H9 (cell line): ENCODE results near the gene PET100. TPM values are rescaled to one million over a fixed set of nuclear protein-coding genes. Genes with fewer than 3 reads are reported as not detected.

Source experiments
- DNase-seq: peaks from one replicate; pipeline ENCODE4 v3.0.0-alpha.2; 2017
- H2AFZ ChIP-seq: one replicate; pipeline ENCODE4 v1.6.1; 2013; ENCODE audit warnings: mild to moderate bottlenecking, low read length, control low read depth, moderate library complexity
- H2AK5ac ChIP-seq: 2 replicates; pipeline ENCODE4 v1.6.1; 2013; ENCODE audit warnings: low read length, control low read depth, mixed read lengths; ENCODE audit not compliant: insufficient read length
- H2BK120ac ChIP-seq: one replicate; pipeline ENCODE4 v1.6.1; 2013; ENCODE audit warnings: low read depth, mild to moderate bottlenecking, low read length, control low read depth, inconsistent platforms; ENCODE audit not compliant: poor library complexity, severe bottlenecking
- H2BK12ac ChIP-seq: 2 replicates; pipeline ENCODE4 v1.6.1; 2013; ENCODE audit warnings: low read length, control low read depth, mixed read lengths, low read depth; ENCODE audit not compliant: insufficient read length
- H2BK15ac ChIP-seq: 2 replicates; pipeline ENCODE4 v1.6.1; 2013; ENCODE audit warnings: low read depth, low read length, control low read depth
- H2BK20ac ChIP-seq: one replicate; pipeline ENCODE4 v1.6.1; 2013; ENCODE audit warnings: low read depth, mild to moderate bottlenecking, low read length, control low read depth, inconsistent platforms; ENCODE audit not compliant: poor library complexity, severe bottlenecking
- H2BK5ac ChIP-seq: 2 replicates; pipeline ENCODE4 v1.6.1; 2013; ENCODE audit warnings: low read length, control low read depth, mixed read lengths; ENCODE audit not compliant: insufficient read length
- H3K14ac ChIP-seq: 2 replicates; pipeline ENCODE4 v1.6.1; 2013; ENCODE audit warnings: low read length, control low read depth; ENCODE audit not compliant: insufficient read depth
- H3K18ac ChIP-seq: 2 replicates; pipeline ENCODE4 v1.6.1; 2013; ENCODE audit warnings: low read depth, mild to moderate bottlenecking, mixed read lengths, low read length, control low read depth; ENCODE audit not compliant: insufficient read length
- H3K23ac ChIP-seq: 2 replicates; pipeline ENCODE4 v1.6.1; 2013; ENCODE audit warnings: low read length, control low read depth, mixed read lengths, low read depth; ENCODE audit not compliant: insufficient read length
- H3K23me2 ChIP-seq: 2 replicates; pipeline ENCODE4 v1.6.1; 2013; ENCODE audit warnings: low read depth, mild to moderate bottlenecking, mixed read lengths, low read length, control low read depth; ENCODE audit not compliant: insufficient read length, poor library complexity, severe bottlenecking
- H3K27ac ChIP-seq: 2 replicates; pipeline ENCODE4 v1.5.1; 2013; ENCODE audit warnings: low read length, control low read depth, mixed read lengths, low read depth; ENCODE audit not compliant: insufficient read length
- H3K27me3 ChIP-seq: 2 replicates; pipeline ENCODE4 v1.6.1; 2013; ENCODE audit warnings: low read length, control low read depth, inconsistent platforms; ENCODE audit not compliant: insufficient read depth
- H3K4ac ChIP-seq: 2 replicates; pipeline ENCODE4 v1.6.1; 2013; ENCODE audit warnings: low read depth, mild to moderate bottlenecking, control low read depth, inconsistent platforms, low read length, moderate library complexity
- H3K4me1 ChIP-seq: 2 replicates; pipeline ENCODE4 v1.6.1; 2013; ENCODE audit warnings: low read length, control low read depth, inconsistent platforms; ENCODE audit not compliant: insufficient read depth
- H3K4me2 ChIP-seq: 2 replicates; pipeline ENCODE4 v1.6.1; 2013; ENCODE audit warnings: low read length, control low read depth, mixed read lengths; ENCODE audit not compliant: insufficient read length, insufficient read depth
- H3K56ac ChIP-seq: 2 replicates; pipeline ENCODE4 v1.6.1; 2013; ENCODE audit warnings: low read depth, mild to moderate bottlenecking, mixed read lengths, low read length, control low read depth; ENCODE audit not compliant: insufficient read length
- H3K79me1 ChIP-seq: 2 replicates; pipeline ENCODE4 v1.6.1; 2013; ENCODE audit warnings: low read depth, mild to moderate bottlenecking, moderate library complexity, low read length, control low read depth, inconsistent platforms; ENCODE audit not compliant: insufficient read depth, poor library complexity, severe bottlenecking
- H3K79me2 ChIP-seq: 2 replicates; pipeline ENCODE4 v1.6.1; 2013; ENCODE audit warnings: low read length, control low read depth, inconsistent platforms; ENCODE audit not compliant: insufficient read depth
- H3K9ac ChIP-seq: 2 replicates; pipeline ENCODE4 v1.6.1; 2013; ENCODE audit warnings: low read length, control low read depth, mixed read lengths; ENCODE audit not compliant: insufficient read length; ENCODE audit errors: extremely low read depth
- H3K9me3 ChIP-seq: one replicate; pipeline ENCODE4 v1.6.1; 2013; ENCODE audit warnings: low read depth, low read length, inconsistent platforms; ENCODE audit not compliant: control insufficient read depth
- H3T11ph ChIP-seq: one replicate; pipeline ENCODE4 v1.6.1; 2013; ENCODE audit warnings: mild to moderate bottlenecking, low read length, control low read depth, inconsistent platforms
- H4K20me1 ChIP-seq: one replicate; pipeline ENCODE4 v1.6.1; 2013; ENCODE audit not compliant: control insufficient read depth, insufficient read length, insufficient read depth
- H4K5ac ChIP-seq: 2 replicates; pipeline ENCODE4 v1.6.1; 2013; ENCODE audit warnings: low read depth, mild to moderate bottlenecking, mixed read lengths, low read length, control low read depth; ENCODE audit not compliant: insufficient read length
- H4K8ac ChIP-seq: replicated peaks from 2 replicates; pipeline ENCODE4 v1.6.1; 2013; ENCODE audit warnings: low read length, control low read depth, mixed read lengths, low read depth; ENCODE audit not compliant: insufficient read length
- H4K91ac ChIP-seq: 2 replicates; pipeline ENCODE4 v1.6.1; 2013; ENCODE audit warnings: low read depth, mild to moderate bottlenecking, moderate library complexity, mixed read lengths, low read length, control low read depth; ENCODE audit not compliant: insufficient read length
- H3K27ac Mint-ChIP-seq, 3 experiments: 2 replicates in 2 of 3; 3 replicates in 1 of 3; pipeline ENCODE4 v1.8.0; 2020 to 2021; ENCODE audit warnings: mixed read lengths in 3 of 3, mild to moderate bottlenecking in 1 of 3, moderate library complexity in 1 of 3
- H3K27me3 Mint-ChIP-seq: 2 replicates; pipeline ENCODE4 v1.8.0; 2021; ENCODE audit warnings: low read depth, mild to moderate bottlenecking, moderate library complexity, mixed read lengths
- H3K36me3 Mint-ChIP-seq, 3 experiments: 2 replicates in 2 of 3; 3 replicates in 1 of 3; pipeline ENCODE4 v1.8.0; 2020 to 2021; ENCODE audit warnings: low read depth in 3 of 3, mixed read lengths in 3 of 3; ENCODE audit not compliant: insufficient read depth in 1 of 3
- H3K4me1 Mint-ChIP-seq, 2 experiments: 2 replicates each; pipeline ENCODE4 v1.8.0; 2020; ENCODE audit warnings: mixed read lengths in 2 of 2
- H3K4me3 Mint-ChIP-seq, 2 experiments: 2 replicates in 1 of 2; 3 replicates in 1 of 2; pipeline ENCODE4 v1.8.0; 2020 to 2021; ENCODE audit warnings: mild to moderate bottlenecking in 2 of 2, mixed read lengths in 2 of 2, moderate library complexity in 1 of 2
- H3K9me3 Mint-ChIP-seq, 2 experiments: 2 replicates in 1 of 2; 3 replicates in 1 of 2; pipeline ENCODE4 v1.8.0; 2020; ENCODE audit warnings: mild to moderate bottlenecking in 2 of 2, mixed read lengths in 2 of 2, moderate library complexity in 1 of 2
- CTCF ChIP-seq: fragments of 200-600 bp; sonication (generic); conservative IDR thresholded peaks from 3 replicates; pipeline ENCODE4 v1.8.0; 2021; ENCODE audit warnings: antibody characterized with exemption, mild to moderate bottlenecking
- WGBS: extraction: QIAGEN DNeasy Blood & Tissue Kit; methylation state at CpG from one replicate; pipeline ENCODE4 v1.1.7; 2013; ENCODE audit warnings: missing lambda C conversion rate, low lambda C conversion rate, mixed read lengths; ENCODE audit not compliant: insufficient read length; ENCODE audit errors: extremely low coverage; 5-methylcytosine and 5-hydroxymethylcytosine counted together
- total RNA-seq: library from RNA; stranded (reverse); gene quantifications from 2 replicates; pipeline ENCODE4 v1.2.1, GENCODE V29; 2021

The PET100 gene
- total RNA-seq, 1 experiment from 2014 or later = 129 TPM

- H2BK5ac ChIP-seq = no peak overlapping the region
- no peaks in the 10 kb centered on the region for H3K79me1 ChIP-seq
- H2BK120ac ChIP-seq = no peak overlapping the region
- peaks cover 39% of the 10 kb centered on the region for H3K27me3 Mint-ChIP-seq
- no peak overlapping the region for H3K9ac ChIP-seq
- H3K14ac ChIP-seq = no peak overlapping the region
- no peak overlapping the region for H3T11ph ChIP-seq
- no peak overlapping the region for H3K23ac ChIP-seq
- H2BK15ac ChIP-seq = no peak overlapping the region
- H4K5ac ChIP-seq = no peak overlapping the region
- H3K9me3 Mint-ChIP-seq = peaks cover 0 to 3% of the 10 kb centered on the region in 2 experiments; a peak in 3 of 5 replicates
- no peak overlapping the region for H2BK12ac ChIP-seq
- H2AFZ ChIP-seq = no peak overlapping the region
- no peak overlapping the region for H3K56ac ChIP-seq
- no peak overlapping the region for H3K27ac ChIP-seq
- H3K4ac ChIP-seq = no peak overlapping the region
- H3K36me3 Mint-ChIP-seq = peaks cover 0 to 8% (median 4%) of the 10 kb centered on the region in 3 experiments; a peak in 3 of 7 replicates
- no CpG with 5 or more reads among the region's 15 CpGs for WGBS
- H2AK5ac ChIP-seq = no peak overlapping the region
- no peaks in the 10 kb centered on the region for H4K20me1 ChIP-seq
- no peak overlapping the region for H3K4me2 ChIP-seq
- no peak for TF ChIP-seq CTCF
- H3K9me3 ChIP-seq = no peaks in the 10 kb centered on the region
- H4K8ac ChIP-seq = no peak overlapping the region
- H3K4me3 Mint-ChIP-seq = no peak overlapping the region; a peak in 1 of 5 replicates
- no peaks in the 10 kb centered on the region for H3K23me2 ChIP-seq
- H3K4me1 Mint-ChIP-seq = peaks cover 3 to 4% of the 10 kb centered on the region in 2 experiments
- no peak overlapping the region for H3K18ac ChIP-seq
- no peak overlapping the region for H3K27ac Mint-ChIP-seq
- H4K91ac ChIP-seq = no peak overlapping the region
- H3K27me3 ChIP-seq = peaks cover 4% of the 10 kb centered on the region; the same call in 1 of the 2 replicates
- H3K79me2 ChIP-seq = no peaks in the 10 kb centered on the region
- no peak overlapping the region for H2BK20ac ChIP-seq
- H3K4me1 ChIP-seq = no peaks in the 10 kb centered on the region
- no peak for DNase-seq
Measured at GRCh38 chr19:7648265-7649014, 18.8 kb downstream of the PET100 start.
